Ishikawa (cell line): Measurements from ENCODE around the gene ARF5.

Experiments used
- EP300 ChIP-seq: IDR thresholded peaks from 2 replicates; pipeline ENCODE4 v1.6.1; 2012; ENCODE audit warnings: borderline replicate concordance
- FOXM1 ChIP-seq: IDR thresholded peaks from 2 replicates; pipeline ENCODE4 v1.6.1; 2012; ENCODE audit warnings: low read depth, borderline replicate concordance
- TF ChIP-seq, protein P1 (sequence below): IDR thresholded peaks from 2 replicates; pipeline ENCODE4 v1.6.1; 2012

DNA sequence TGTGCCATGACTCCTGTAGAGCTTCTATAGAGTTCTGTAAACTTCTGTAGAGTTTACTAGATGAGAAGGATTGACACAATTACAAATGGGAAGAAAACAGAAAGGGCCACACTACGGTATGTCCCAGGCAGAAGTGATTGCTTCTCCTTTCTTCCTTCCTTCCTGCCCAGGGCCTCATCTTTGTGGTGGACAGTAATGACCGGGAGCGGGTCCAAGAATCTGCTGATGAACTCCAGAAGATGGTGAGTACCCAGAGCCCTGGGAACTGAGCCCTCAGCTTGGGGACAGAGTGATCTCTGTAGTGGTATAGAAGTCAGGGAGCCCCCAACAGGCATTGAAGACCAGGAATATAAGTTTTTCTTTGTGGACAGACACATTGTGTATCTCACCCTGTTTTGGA, 1.7 kb downstream of the ARF5 start:
- TF ChIP-seq EP300: no peak
- no peak for TF ChIP-seq FOXM1
- TF ChIP-seq, protein P1, sequence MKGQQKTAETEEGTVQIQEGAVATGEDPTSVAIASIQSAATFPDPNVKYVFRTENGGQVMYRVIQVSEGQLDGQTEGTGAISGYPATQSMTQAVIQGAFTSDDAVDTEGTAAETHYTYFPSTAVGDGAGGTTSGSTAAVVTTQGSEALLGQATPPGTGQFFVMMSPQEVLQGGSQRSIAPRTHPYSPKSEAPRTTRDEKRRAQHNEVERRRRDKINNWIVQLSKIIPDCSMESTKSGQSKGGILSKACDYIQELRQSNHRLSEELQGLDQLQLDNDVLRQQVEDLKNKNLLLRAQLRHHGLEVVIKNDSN: no peak
